ENCODE results near the gene DUSP22. TPM values are rescaled to one million over a fixed set of nuclear protein-coding genes. Genes with fewer than 3 reads are reported as not detected.

Gene DUSP22
- polyA plus RNA-seq, 2 of the 4 experiments (the other 2 are of a cell fraction) = 6.2 to 11.3 TPM

DNA sequence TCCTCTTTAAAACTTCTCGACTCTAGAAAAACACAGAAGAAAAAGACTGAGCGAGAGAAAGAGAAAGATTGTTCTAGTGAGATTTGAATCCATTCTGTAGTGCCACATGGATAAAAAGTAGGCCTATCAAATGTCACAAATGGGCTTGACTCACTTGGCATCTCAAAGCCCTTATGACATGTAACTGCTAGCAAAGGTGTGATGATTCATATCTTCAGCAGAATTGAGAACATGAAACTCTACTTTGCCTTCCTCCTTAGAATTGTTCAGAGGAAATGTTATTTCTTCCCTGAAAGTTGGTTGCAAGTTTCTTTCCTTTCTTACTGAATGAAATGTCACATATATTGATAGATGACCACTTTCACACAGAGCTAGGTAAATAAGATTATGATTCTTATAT, 40.4 kb upstream of the DUSP22 start:
- no peak overlapping the region for H3K4me2 ChIP-seq
- no peak for DNase-seq (ENCODE audit: low read depth in 1 of 2, low spot score in 1 of 2)
- no peaks in the 10 kb centered on the region for H3K9me3 ChIP-seq
- no peaks in the 10 kb centered on the region for H3K4me1 ChIP-seq
- ATAC-seq = no peak
- TF ChIP-seq HDAC2 (IDR thresholded peaks at IDR 0.05) (no peak), EHF (CRISPR knock-in tag; IDR thresholded peaks at IDR 0.05) (no peak), KDM5A (IDR thresholded peaks at IDR 0.05) (no peak), TFCP2L1 (CRISPR knock-in tag; IDR thresholded peaks at IDR 0.05) (no peak), CBX8 (IDR thresholded peaks at IDR 0.05) (no peak), NFE2L2 (conservative IDR thresholded peaks at IDR 0.05; ENCODE audit: low read length) (no peak)
- no peak overlapping the region for H3K27ac ChIP-seq
- ChIA-PET CTCF (interaction anchor here (0.8 kb wide), 1 partner anchor 279 kb away, joined by 6 read pairs; no protein-coding TSS in a partner anchor), POLR2A (no interaction called here)
- FAIRE-seq = no peak
- 25% methylated on average over 2 of the region's 2 CpGs for WGBS (ENCODE audit: missing lambda C conversion rate)
- H3K4me3 ChIP-seq = no peak overlapping the region

DNA sequence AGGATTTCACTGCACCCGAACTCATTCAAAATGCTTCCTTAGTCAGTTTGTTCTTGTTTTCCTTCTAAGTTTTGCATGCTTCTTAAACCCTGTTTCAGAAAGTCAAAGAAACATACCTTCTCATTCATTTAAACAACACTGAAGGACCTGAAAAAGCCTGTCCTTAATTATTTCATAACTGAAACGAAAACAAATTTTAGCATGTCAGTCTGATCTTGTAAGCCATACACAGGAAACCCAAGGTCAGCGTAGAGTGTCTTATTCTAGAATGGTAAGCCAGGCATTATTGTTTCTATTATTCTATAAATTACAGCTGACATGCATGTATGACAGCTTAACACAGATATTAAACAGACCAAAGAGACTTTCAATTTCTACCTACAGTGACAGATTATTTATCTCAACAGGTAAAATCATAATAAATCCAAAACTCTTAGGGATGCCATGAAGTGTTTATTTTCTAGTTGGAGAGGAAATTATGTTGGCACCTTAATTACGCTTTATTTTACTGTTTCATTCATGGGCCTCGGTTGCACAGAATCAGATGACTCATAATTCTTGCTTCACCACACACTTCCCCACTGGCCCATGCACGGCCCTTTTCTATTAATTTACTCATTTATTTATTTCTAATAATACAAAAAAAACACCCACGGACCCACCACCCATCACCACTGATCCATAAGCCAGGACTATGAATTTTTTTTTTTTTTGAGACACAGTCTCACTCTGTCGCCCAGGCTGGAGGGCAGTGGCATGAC, 39.3 kb upstream of the DUSP22 start:
- Histone ChIP-seq H3K27ac (no peak overlapping the region), H3K4me3 (no peak overlapping the region), H3K9me3 (no peaks in the 10 kb centered on the region), H3K4me2 (no peak overlapping the region), H3K4me1 (no peaks in the 10 kb centered on the region)
- FAIRE-seq = no peak
- 45% methylated on average over 8 of the region's 8 CpGs for WGBS (ENCODE audit: missing lambda C conversion rate)
- ChIA-PET POLR2A (no interaction called here), CTCF (no interaction called here)
- no peak for ATAC-seq
- TF ChIP-seq HOXA7 (CRISPR knock-in tag; IDR thresholded peaks at IDR 0.05) = no peak
- no peak for TF ChIP-seq HDAC2 (IDR thresholded peaks at IDR 0.05)
- TF ChIP-seq EHF (CRISPR knock-in tag; IDR thresholded peaks at IDR 0.05) = no peak
- TF ChIP-seq, protein P1, sequence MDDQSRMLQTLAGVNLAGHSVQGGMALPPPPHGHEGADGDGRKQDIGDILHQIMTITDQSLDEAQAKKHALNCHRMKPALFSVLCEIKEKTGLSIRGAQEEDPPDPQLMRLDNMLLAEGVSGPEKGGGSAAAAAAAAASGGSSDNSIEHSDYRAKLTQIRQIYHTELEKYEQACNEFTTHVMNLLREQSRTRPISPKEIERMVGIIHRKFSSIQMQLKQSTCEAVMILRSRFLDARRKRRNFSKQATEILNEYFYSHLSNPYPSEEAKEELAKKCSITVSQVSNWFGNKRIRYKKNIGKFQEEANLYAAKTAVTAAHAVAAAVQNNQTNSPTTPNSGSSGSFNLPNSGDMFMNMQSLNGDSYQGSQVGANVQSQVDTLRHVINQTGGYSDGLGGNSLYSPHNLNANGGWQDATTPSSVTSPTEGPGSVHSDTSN (IDR thresholded peaks at IDR 0.05) = no peak
- no peak for DNase-seq (ENCODE audit: low read depth in 1 of 2, low spot score in 1 of 2)

DNA sequence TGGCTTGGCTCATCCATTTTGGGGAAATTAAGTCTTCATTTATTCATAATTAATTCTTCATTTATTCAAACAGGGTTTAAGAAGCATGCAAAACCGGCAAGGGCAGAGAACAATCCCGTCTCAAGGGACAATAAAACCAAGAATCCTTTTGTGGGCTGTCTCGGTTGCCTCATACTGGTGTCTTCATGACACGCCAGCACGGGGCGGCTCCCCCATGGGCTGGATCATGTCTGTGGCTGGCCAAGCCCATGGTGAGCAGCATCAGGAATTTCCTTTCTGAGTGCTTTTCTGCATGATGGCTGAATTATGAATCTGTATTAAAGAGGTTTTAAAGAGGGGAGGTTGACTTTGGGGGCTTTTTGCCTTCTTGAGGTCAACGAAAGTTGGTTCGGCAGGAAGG, 38.3 kb upstream of the DUSP22 start:
- Histone ChIP-seq H3K4me2 (no peak overlapping the region), H3K9me3 (no peaks in the 10 kb centered on the region), H3K4me3 (no peak overlapping the region), H3K4me1 (no peaks in the 10 kb centered on the region), H3K27ac (no peak overlapping the region)
- no peak for FAIRE-seq
- WGBS (ENCODE audit: missing lambda C conversion rate) = 62% methylated on average over 8 of the region's 8 CpGs
- ATAC-seq = no peak
- ChIA-PET CTCF (no interaction called here), POLR2A (no interaction called here)
- TF ChIP-seq ZSCAN20 (CRISPR knock-in tag; IDR thresholded peaks at IDR 0.05) = no peak
- no peak for TF ChIP-seq RCOR1 (IDR thresholded peaks at IDR 0.05; ENCODE audit: low read depth, low read length)
- no peak for DNase-seq (ENCODE audit: low read depth in 1 of 2, low spot score in 1 of 2)

DNA sequence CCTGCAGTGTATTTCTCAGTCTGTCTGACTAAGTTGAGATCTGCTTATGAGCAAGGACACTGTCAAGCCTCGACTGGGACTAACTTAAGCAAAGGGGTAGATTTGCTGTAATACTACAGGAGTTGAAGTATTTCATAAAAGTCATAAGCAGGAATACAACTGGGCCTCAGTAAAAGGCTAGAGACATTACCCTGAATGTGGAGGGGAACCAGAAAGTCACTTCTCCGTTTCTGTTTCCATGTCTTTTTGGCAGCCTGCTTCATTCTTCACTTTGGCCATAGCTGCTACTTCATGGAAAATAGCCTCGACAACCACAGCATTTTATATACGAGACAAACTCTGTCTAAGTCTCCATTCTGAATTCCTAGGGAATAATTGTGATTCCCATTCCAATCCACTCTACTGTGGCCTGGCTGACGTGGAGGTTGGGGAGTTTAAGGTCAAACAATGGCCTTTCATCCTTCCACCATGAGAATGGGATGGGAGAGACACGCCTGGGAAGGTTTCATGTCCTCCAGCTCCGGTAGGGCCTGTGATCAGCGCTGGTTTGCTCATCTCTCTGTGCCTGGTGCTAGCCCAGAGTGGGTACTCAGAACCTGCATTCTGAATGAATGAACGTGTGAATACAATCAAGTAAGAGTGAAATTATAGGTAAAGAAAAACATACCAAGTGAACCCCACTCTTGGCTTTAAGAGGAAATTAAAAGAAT, 37.1 kb upstream of the DUSP22 start:
- 58% methylated on average over 9 of the region's 9 CpGs for WGBS (ENCODE audit: missing lambda C conversion rate)
- ATAC-seq (no peak), DNase-seq (ENCODE audit: low read depth in 1 of 2, low spot score in 1 of 2) (no peak), FAIRE-seq (no peak)
- Histone ChIP-seq H3K4me2 (no peak overlapping the region), H3K27ac (no peak overlapping the region), H3K4me1 (no peaks in the 10 kb centered on the region), H3K4me3 (no peak overlapping the region), H3K9me3 (no peaks in the 10 kb centered on the region)
- ChIA-PET POLR2A (no interaction called here), CTCF (interaction anchor here (1.0 kb wide), 1 partner anchor 31 kb away, joined by 3 read pairs; no protein-coding TSS in a partner anchor)
- TF ChIP-seq EHF (CRISPR knock-in tag; IDR thresholded peaks at IDR 0.05) = no peak
- TF ChIP-seq, protein P2, sequence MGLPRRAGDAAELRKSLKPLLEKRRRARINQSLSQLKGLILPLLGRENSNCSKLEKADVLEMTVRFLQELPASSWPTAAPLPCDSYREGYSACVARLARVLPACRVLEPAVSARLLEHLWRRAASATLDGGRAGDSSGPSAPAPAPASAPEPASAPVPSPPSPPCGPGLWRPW (IDR thresholded peaks at IDR 0.05) = no peak
- TF ChIP-seq RNF2 (IDR thresholded peaks at IDR 0.05; ENCODE audit: borderline replicate concordance, low read depth) = no peak
- TF ChIP-seq, protein P3, sequence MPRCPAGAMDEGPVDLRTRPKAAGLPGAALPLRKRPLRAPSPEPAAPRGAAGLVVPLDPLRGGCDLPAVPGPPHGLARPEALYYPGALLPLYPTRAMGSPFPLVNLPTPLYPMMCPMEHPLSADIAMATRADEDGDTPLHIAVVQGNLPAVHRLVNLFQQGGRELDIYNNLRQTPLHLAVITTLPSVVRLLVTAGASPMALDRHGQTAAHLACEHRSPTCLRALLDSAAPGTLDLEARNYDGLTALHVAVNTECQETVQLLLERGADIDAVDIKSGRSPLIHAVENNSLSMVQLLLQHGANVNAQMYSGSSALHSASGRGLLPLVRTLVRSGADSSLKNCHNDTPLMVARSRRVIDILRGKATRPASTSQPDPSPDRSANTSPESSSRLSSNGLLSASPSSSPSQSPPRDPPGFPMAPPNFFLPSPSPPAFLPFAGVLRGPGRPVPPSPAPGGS (IDR thresholded peaks at IDR 0.05) = no peak
- TF ChIP-seq, protein P4, sequence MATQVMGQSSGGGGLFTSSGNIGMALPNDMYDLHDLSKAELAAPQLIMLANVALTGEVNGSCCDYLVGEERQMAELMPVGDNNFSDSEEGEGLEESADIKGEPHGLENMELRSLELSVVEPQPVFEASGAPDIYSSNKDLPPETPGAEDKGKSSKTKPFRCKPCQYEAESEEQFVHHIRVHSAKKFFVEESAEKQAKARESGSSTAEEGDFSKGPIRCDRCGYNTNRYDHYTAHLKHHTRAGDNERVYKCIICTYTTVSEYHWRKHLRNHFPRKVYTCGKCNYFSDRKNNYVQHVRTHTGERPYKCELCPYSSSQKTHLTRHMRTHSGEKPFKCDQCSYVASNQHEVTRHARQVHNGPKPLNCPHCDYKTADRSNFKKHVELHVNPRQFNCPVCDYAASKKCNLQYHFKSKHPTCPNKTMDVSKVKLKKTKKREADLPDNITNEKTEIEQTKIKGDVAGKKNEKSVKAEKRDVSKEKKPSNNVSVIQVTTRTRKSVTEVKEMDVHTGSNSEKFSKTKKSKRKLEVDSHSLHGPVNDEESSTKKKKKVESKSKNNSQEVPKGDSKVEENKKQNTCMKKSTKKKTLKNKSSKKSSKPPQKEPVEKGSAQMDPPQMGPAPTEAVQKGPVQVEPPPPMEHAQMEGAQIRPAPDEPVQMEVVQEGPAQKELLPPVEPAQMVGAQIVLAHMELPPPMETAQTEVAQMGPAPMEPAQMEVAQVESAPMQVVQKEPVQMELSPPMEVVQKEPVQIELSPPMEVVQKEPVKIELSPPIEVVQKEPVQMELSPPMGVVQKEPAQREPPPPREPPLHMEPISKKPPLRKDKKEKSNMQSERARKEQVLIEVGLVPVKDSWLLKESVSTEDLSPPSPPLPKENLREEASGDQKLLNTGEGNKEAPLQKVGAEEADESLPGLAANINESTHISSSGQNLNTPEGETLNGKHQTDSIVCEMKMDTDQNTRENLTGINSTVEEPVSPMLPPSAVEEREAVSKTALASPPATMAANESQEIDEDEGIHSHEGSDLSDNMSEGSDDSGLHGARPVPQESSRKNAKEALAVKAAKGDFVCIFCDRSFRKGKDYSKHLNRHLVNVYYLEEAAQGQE (IDR thresholded peaks at IDR 0.05) = no peak
- no peak for TF ChIP-seq NFE2L2 (conservative IDR thresholded peaks at IDR 0.05; ENCODE audit: low read length)
- TF ChIP-seq, protein P5, sequence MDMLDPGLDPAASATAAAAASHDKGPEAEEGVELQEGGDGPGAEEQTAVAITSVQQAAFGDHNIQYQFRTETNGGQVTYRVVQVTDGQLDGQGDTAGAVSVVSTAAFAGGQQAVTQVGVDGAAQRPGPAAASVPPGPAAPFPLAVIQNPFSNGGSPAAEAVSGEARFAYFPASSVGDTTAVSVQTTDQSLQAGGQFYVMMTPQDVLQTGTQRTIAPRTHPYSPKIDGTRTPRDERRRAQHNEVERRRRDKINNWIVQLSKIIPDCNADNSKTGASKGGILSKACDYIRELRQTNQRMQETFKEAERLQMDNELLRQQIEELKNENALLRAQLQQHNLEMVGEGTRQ (IDR thresholded peaks at IDR 0.05) = no peak
- TF ChIP-seq HOXA7 (CRISPR knock-in tag; IDR thresholded peaks at IDR 0.05) = no peak
- no peak for TF ChIP-seq ESRRA (IDR thresholded peaks at IDR 0.05; ENCODE audit: borderline replicate concordance, low read length)
- TF ChIP-seq CHD2 (IDR thresholded peaks at IDR 0.05; ENCODE audit: low read length, partially characterized antibody) = no peak
- TF ChIP-seq EHMT2 (IDR thresholded peaks at IDR 0.05; ENCODE audit: low read depth) = no peak
- no peak for TF ChIP-seq RARB (CRISPR knock-in tag; IDR thresholded peaks at IDR 0.05)
- TF ChIP-seq RFX5 (IDR thresholded peaks at IDR 0.05) = no peak
- no peak for TF ChIP-seq PHF8 (IDR thresholded peaks at IDR 0.05; ENCODE audit: borderline replicate concordance, low read depth)
- no peak for TF ChIP-seq NPAS2 (CRISPR knock-in tag; IDR thresholded peaks at IDR 0.05; ENCODE audit: borderline replicate concordance)
